GM19397 (cell line): Measurements from ENCODE around the gene PGRMC2.

Experiments
- ATAC-seq: cut with Tn5 transposase; IDR thresholded peaks from one replicate; pipeline ENCODE4 v1.9.1; 2021; ENCODE audit warnings: mild to moderate bottlenecking, moderate library complexity; ENCODE audit not compliant: unreplicated experiment

The PGRMC2 gene

GRCh38 chr4:128299848-128300247, 12.2 kb upstream of the PGRMC2 start:
- no peak for ATAC-seq

- ATAC-seq: no peak
Measured at GRCh38 chr4:128298852-128299251, 11.2 kb upstream of the PGRMC2 start.

- ATAC-seq: no peak
Measured at GRCh38 chr4:128298146-128298758, 10.6 kb upstream of the PGRMC2 start.

- no peak for ATAC-seq
Measured at GRCh38 chr4:128295255-128295654, 7.6 kb upstream of the PGRMC2 start.

- no peak for ATAC-seq
Measured at GRCh38 chr4:128294464-128294863, 6.9 kb upstream of the PGRMC2 start.

GRCh38 chr4:128292349-128292748, 4.7 kb upstream of the PGRMC2 start:
- ATAC-seq: no peak

GRCh38 chr4:128291096-128291495, 3.5 kb upstream of the PGRMC2 start:
- ATAC-seq: no peak

GRCh38 chr4:128290526-128290925, 2.9 kb upstream of the PGRMC2 start:
- no peak for ATAC-seq

- no peak for ATAC-seq
Measured at GRCh38 chr4:128289523-128290158, 2.0 kb upstream of the PGRMC2 start.

- no peak for ATAC-seq
Measured at GRCh38 chr4:128288689-128289106, 1.1 kb upstream of the PGRMC2 start.

GRCh38 chr4:128287871-128288688, 467 bp upstream of the PGRMC2 start:
- ATAC-seq: peak; percentile 80

- ATAC-seq: no peak
Measured at GRCh38 chr4:128286474-128287058, 1.0 kb downstream of the PGRMC2 start.

- ATAC-seq: no peak
Measured at GRCh38 chr4:128285085-128285997, 2.3 kb downstream of the PGRMC2 start.

GRCh38 chr4:128284317-128284716, 3.3 kb downstream of the PGRMC2 start:
- no peak for ATAC-seq

GRCh38 chr4:128283071-128283470, 4.5 kb downstream of the PGRMC2 start:
- no peak for ATAC-seq

GRCh38 chr4:128282516-128282915, 5.1 kb downstream of the PGRMC2 start:
- no peak for ATAC-seq

- no peak for ATAC-seq
Measured at GRCh38 chr4:128281354-128281753, 6.3 kb downstream of the PGRMC2 start.

GRCh38 chr4:128279624-128280225, 7.9 kb downstream of the PGRMC2 start:
- no peak for ATAC-seq

- ATAC-seq: no peak
Measured at GRCh38 chr4:128277856-128278255, 9.8 kb downstream of the PGRMC2 start.

GRCh38 chr4:128275346-128275745, 12.3 kb downstream of the PGRMC2 start:
- ATAC-seq: no peak
